GM18951 (cell line): ENCODE data around the gene HSH2D.

ENCODE experiments used
- POLR2A ChIP-seq: IDR thresholded peaks from 4 replicates; pipeline ENCODE4 v1.6.1; 2011; ENCODE audit warnings: mild to moderate bottlenecking; ENCODE audit not compliant: insufficient read length, insufficient read depth; ENCODE audit errors: extremely low read depth
- in situ Hi-C: fragments of 300-500 bp; cut with MboI; formaldehyde crosslinking; loops from one replicate; pipeline ENCODE4 v1.12.0; 2022; ENCODE audit warnings: low sequenced_read_pairs, mixed read lengths, inconsistent platforms; ENCODE audit not compliant: unreplicated experiment

The HSH2D gene

DNA sequence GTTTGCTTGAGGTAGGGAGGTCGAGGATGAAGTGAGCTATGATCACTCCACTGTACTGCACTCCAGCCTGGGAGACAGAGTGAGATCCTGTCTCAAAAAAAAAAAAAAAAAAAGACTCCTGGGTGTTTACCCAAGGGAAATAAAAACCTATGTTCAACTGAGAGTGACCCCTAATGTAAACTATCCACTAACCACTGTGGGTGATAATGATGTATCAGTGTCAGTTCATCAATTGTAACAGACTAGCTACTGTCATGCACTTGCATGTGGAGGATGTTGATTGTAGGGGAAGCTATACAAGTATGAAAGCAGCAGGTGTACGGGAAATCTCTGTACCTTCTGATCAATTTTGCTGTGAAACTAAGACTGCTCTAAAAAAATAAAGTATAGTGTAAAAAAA lies 32.5 kb downstream of the HSH2D start:
- no peak for TF ChIP-seq POLR2A
- in situ Hi-C loops = loop anchor here (25.0 kb wide), 1 partner anchor 564 kb away; the partner anchor contains the start of gene CYP4F8

DNA sequence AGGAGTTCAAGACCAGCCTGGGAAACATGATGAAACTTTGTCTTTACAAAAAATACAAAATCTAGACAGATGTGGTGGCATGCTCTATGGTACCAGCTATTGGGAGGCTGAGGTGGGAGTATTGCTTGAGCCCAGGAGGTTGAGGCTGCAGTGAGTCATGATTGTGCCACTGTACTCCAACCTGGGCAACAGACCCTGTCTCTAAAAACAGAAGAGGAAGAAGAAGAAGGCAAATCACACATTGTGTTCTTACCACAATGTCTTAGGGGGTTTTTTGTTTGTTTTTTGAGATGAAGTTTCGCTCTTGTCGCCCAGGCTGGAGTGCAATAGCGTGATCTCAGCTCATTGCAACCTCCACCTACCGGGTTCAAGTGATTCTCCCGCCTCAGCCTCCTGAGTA lies 35.4 kb downstream of the HSH2D start:
- in situ Hi-C loops = loop anchor here (25.0 kb wide), 1 partner anchor 567 kb away; the partner anchor contains the start of gene CYP4F8

GRCh38 chr19:16180611-16181010 lies 37.1 kb downstream of the HSH2D start:
- TF ChIP-seq POLR2A = no peak
- in situ Hi-C loops = loop anchor here (10.0 to 25.0 kb wide), 2 partner anchors 136 to 568 kb away; partner anchors contain the start of gene CYP4F8

DNA sequence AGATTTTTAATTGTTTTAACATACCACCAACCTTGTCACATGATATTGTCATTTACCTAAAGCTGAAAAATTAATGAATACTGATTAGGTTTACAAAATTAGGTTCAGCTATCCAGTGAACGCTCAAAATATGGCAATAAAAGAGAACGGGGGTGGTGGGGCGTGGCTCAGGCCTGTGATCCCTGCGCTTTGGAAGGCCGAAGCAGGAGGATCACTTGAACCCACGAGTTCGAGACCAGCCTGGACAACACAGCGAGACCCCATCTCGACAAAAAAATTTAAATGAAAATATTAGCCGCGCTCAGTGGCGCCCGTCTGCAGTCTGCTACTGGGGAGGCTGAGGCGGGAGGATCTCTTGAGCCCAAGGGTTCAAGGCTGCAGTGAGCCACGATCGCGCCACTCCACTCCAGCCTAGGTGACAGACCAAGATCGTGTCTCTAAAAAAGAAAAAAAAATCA lies 41.2 kb downstream of the HSH2D start:
- in situ Hi-C loops = loop anchor here (10.0 to 25.0 kb wide), 2 partner anchors 140 to 572 kb away; partner anchors contain the start of gene CYP4F8
- no peak for TF ChIP-seq POLR2A

GRCh38 chr19:16185123-16185767 lies 41.8 kb downstream of the HSH2D start, which contains the start of gene FAM32A:
Gene FAM32A, plus strand, starts transcription at chr19:16185410. Its CDS starts 33 bp downstream, at chr19:16185443.
- peak; percentile 70 for TF ChIP-seq POLR2A
- in situ Hi-C loops = loop anchor here (10.0 to 25.0 kb wide), 2 partner anchors 140 to 573 kb away; partner anchors contain the start of gene CYP4F8

DNA sequence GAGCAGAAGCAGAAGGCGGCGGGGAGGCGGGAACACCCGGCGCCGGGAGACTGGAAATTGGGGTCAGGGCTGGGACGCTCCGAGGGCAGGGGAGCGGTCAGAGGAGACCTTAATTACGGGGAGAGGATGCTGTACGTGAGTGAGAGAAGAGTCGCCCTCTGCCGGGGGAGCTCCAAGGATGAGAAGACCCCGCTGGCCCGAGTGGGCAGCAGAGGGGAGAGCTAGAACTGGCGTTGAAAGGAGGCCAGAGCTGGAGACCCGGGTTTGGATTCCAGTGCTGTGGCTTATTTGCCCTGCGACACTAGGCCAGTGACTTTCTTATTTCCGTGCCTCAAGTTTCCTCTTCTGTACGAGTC lies 42.3 kb downstream of the HSH2D start:
- TF ChIP-seq POLR2A = no peak
- in situ Hi-C loops = loop anchor here (10.0 to 25.0 kb wide), 2 partner anchors 141 to 573 kb away; partner anchors contain the start of gene CYP4F8

GRCh38 chr19:16188521-16188920 lies 45.0 kb downstream of the HSH2D start:
- in situ Hi-C loops = loop anchor here (10.0 to 25.0 kb wide), 2 partner anchors 144 to 576 kb away; partner anchors contain the start of gene CYP4F8
- TF ChIP-seq POLR2A = no peak

- TF ChIP-seq POLR2A = no peak
- in situ Hi-C loops = loop anchor here (25.0 kb wide), 1 partner anchor 578 kb away; the partner anchor contains the start of gene CYP4F8
Measured at GRCh38 chr19:16190198-16190597, 46.7 kb downstream of the HSH2D start.

GRCh38 chr19:16190736-16191135 lies 47.3 kb downstream of the HSH2D start:
- in situ Hi-C loops = loop anchor here (25.0 kb wide), 1 partner anchor 578 kb away; the partner anchor contains the start of gene CYP4F8
- TF ChIP-seq POLR2A = no peak

GRCh38 chr19:16191216-16191908 lies 47.9 kb downstream of the HSH2D start:
- in situ Hi-C loops = loop anchor here (25.0 kb wide), 1 partner anchor 579 kb away; the partner anchor contains the start of gene CYP4F8
- TF ChIP-seq POLR2A = no peak

DNA sequence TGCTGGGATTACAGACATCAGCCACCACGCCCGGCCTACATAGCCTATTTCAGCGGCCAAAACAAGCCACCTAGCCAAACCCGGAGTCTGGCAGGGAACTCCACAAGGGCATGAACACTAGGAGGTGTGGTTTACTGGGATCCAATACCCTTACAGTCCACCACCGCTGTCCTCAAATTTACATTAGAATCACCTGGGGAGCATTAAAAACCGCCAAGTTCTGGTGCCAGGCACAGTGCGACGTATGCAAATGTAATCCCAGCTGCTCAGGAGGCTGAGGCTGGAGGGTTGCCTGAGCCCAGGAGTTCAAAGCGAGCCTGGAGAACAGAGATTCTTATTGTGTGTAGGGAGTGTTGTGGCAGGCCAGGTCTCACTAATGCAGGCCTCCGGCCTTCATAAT lies 50.0 kb downstream of the HSH2D start:
- no peak for TF ChIP-seq POLR2A
- in situ Hi-C loops = loop anchor here (25.0 kb wide), 1 partner anchor 581 kb away; the partner anchor contains the start of gene CYP4F8

DNA sequence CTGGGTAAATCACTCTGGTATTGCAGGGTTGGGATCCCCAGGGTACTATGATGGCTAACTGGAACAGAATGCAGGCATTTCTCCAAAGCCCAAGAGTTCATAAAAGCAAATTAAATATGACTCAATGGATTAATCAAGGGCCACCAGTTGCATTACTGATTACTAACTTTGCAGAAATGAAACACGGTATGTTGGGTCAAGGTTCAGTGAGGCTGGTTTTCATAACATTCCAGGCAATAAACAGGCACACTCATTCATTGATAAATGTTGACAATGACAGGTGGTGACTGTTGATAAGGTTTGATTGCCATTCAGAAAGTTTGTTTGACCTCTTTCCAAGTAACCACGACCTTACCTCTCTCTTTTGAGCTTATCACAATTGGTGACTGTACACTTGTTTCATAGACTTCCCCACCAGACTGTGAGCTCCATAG lies 53.7 kb downstream of the HSH2D start:
- in situ Hi-C loops = loop anchor here (25.0 kb wide), 1 partner anchor 585 kb away; the partner anchor contains the start of gene CYP4F8
- TF ChIP-seq POLR2A = no peak

DNA sequence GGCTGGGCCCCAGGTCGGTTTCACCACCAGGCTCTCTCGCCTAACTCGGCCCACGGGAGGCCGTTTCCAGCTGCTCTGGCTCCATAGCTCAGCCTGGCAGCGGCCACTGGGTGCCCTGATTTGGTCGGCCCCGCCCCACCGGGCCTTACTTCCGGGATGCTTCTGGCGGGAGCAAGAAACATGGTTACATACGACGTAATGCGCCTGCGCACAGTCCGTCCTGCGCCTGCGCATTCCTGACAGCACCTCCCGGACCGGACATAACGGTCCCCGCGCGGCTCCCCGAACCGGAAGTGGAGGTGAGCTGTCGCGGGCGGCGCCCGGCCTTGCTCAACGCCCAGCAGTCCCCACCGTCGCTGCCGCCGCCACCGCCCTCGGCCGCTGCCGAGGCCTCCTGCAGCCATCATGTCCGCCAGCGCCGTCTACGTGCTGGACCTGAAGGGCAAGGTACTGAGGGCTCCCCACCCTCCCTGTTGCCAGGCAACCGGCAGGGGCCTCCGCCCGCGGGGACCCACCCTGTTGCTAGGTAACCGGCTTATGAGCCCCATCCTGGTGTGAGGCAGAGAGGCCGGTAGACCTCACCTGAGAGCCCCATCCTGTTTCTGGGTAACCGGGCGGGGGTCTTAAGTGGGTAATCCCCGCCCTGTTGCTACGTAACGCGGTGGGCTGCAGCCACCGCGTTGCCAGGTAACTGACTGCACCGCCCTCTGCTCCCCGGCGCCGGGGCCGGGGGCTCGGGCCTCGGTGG lies 54.3 kb downstream of the HSH2D start, which contains the start of gene AP1M1:
Gene AP1M1 (plus strand): TSS at position 290 of the 748 bp plus-strand sequence. CDS start 116 bp downstream, at position 406.
- TF ChIP-seq POLR2A = peak; percentile 84
- in situ Hi-C loops = loop anchor here (25.0 kb wide), 1 partner anchor 585 kb away; the partner anchor contains the start of gene CYP4F8

DNA sequence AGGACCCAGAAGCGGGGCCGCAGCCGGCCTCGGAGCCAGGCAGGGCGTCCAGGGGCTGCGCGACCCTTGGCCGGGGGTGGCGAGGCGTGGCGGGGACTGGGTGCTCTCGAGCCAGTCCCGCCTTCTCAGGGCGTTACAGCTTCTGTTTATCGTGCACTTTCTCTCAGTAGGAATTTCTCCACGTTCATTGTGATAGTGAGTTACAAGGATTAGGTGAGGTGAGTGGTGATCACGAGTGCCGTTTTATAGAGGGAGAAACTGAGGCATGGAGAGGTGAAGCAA lies 54.8 kb downstream of the HSH2D start:
- TF ChIP-seq POLR2A = no peak
- in situ Hi-C loops = loop anchor here (25.0 kb wide), 1 partner anchor 586 kb away; the partner anchor contains the start of gene CYP4F8
